ENCODE measurements around the gene KIR3DL2.
A peak's percentile ranks its signal among the peaks of the same experiment; 100 is the strongest.

GRCh38 chr19:54882758-54883157 is 32.5 kb downstream of the KIR3DL2 start:
- TF ChIP-seq CTCF (conservative IDR thresholded peaks at IDR 0.05; ENCODE audit: low read depth in 2 of 2) (peak; percentile 33 to 47), POLR2AphosphoS5 (IDR thresholded peaks at IDR 0.05; ENCODE audit: low read depth) (no peak), EZH2phosphoT487 (IDR thresholded peaks at IDR 0.05; ENCODE audit: unreplicated experiment) (no peak), CREB1 (CRISPR knock-in tag; IDR thresholded peaks at IDR 0.05; ENCODE audit: low read depth) (no peak), EZH2 (IDR thresholded peaks at IDR 0.05; ENCODE audit: low read depth, unreplicated experiment) (no peak), NANOG (IDR thresholded peaks at IDR 0.05; ENCODE audit: borderline replicate concordance) (no peak), JUNB (IDR thresholded peaks at IDR 0.05; ENCODE audit: unreplicated experiment) (no peak), REST (IDR thresholded peaks at IDR 0.05; ENCODE audit: unreplicated experiment) (no peak), ZNF462 (CRISPR knock-in tag; IDR thresholded peaks at IDR 0.05) (no peak), ETS1 (IDR thresholded peaks at IDR 0.05) (no peak), STAT1 (IDR thresholded peaks at IDR 0.05; ENCODE audit: unreplicated experiment) (no peak), ZNF114 (CRISPR knock-in tag; IDR thresholded peaks at IDR 0.05) (no peak), ZNF331 (CRISPR knock-in tag; IDR thresholded peaks at IDR 0.05; ENCODE audit: low read depth) (no peak)
